Left cardiac atrium (tissue), 4 donors: ENCODE results near the gene ELMO3. TPM values are rescaled to one million over a fixed set of nuclear protein-coding genes. Genes with fewer than 3 reads are reported as not detected.

ENCODE experiments used
- ATAC-seq, 2 donors: fragments of 200-7000 bp; cut with Tn5 transposase; one replicate each; pipeline ENCODE4 v1.9.1; 2020; ENCODE audit warnings: mild to moderate bottlenecking in 2 of 2, moderate library complexity in 2 of 2
- DNase-seq: peaks from one replicate; pipeline ENCODE4 v3.0.0-alpha.2; 2020
- intact Hi-C, 2 donors: fragments of 100-400 bp; cut with DNase I; formaldehyde crosslinking; loops; one replicate each; pipeline versions ENCODE4 v1.14.1 to v1.15.1; 2022 to 2023
- long read RNA-seq: library from polyadenylated mRNA; unstranded; transcript quantifications from one replicate; pipeline ENCODE4 v2.0.0, GENCODE V29; 2021
- total RNA-seq, 2 donors: library from RNA; stranded (reverse); fragmentation: NEBNext Ultra II Directional; extraction: Animal tissue kit (Norgen Biotek cat#: 25700); gene quantifications; one replicate each; pipeline ENCODE4 v1.2.1, GENCODE V29; 2021
- donor health status: DM: no; HTN: yes; CAD: no.
- donor health status: DM: no; HTN: yes; CAD: no; lungs with severe emphysema.
- donor health status: DM: yes; HTN: yes; CAD: no.
- donor health status: Dilated cardiomyopathy.

Gene ELMO3, protein sequence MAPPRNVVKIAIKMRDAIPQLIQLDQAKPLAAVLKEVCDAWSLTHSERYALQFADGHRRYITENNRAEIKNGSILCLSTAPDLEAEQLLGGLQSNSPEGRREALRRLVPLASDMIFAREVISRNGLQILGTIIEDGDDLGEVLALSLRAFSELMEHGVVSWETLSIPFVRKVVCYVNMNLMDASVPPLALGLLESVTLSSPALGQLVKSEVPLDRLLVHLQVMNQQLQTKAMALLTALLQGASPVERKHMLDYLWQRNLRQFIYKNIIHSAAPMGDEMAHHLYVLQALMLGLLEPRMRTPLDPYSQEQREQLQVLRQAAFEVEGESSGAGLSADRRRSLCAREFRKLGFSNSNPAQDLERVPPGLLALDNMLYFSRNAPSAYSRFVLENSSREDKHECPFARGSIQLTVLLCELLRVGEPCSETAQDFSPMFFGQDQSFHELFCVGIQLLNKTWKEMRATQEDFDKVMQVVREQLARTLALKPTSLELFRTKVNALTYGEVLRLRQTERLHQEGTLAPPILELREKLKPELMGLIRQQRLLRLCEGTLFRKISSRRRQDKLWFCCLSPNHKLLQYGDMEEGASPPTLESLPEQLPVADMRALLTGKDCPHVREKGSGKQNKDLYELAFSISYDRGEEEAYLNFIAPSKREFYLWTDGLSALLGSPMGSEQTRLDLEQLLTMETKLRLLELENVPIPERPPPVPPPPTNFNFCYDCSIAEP
- total RNA-seq: 1 to 10 TPM; 1.0 to 1.6 TPM
- long read RNA-seq: 0 reads

DNA sequence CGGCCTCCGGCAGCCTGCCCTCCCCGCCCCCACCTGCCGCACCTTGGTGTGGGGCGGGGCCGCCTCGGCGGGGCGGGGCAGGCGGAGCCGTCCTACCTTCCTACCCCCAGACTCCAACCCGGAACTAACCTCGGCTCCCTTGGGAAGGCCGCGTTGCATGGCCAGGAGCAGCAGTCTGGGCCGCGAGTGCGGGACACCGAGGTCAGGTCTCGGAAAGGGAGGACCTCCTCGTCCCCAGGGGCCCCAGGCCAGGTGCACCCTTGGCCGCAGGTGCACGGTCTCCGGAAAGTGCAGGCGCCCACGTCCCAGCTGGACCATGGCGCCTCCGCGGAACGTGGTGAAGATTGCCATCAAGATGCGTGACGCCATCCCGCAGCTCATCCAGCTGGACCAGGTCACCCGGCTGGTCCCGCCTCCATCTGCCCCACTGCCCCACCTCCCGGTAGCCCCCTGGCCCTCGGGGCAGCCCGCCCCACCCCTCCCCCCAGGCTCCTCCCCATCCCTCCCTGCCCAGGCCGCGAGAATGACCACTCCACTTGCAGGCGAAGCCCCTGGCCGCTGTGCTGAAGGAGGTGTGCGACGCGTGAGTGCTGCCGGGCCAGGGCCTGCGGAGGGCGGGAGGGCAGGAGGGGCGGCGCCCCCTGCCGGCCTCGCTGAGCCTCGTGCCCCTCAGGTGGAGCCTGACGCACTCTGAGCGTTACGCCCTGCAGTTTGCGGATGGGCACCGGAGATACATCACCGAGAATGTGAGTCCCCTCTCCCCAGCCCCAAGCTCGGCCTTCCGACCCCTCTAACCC lies at the start of gene ELMO3:
ELMO3 (plus strand) TSS at position 121 of the 797 bp plus-strand sequence; CDS start at position 317, 196 bp downstream.
- DNase-seq (no peak), ATAC-seq (peak; percentile 28 to 47)
- intact Hi-C loops: no loop called here

- intact Hi-C loops: no loop called here
- ATAC-seq (no peak), DNase-seq (no peak)
Measured at GRCh38 chr16:67149276-67150046, 49.5 kb upstream of the ELMO3 start.

- intact Hi-C loops: no loop called here
- ATAC-seq: peak; percentile 67 to 80
- peak; percentile 75 for DNase-seq
Measured at GRCh38 chr16:67150047-67150832, 48.7 kb upstream of the ELMO3 start.

DNA sequence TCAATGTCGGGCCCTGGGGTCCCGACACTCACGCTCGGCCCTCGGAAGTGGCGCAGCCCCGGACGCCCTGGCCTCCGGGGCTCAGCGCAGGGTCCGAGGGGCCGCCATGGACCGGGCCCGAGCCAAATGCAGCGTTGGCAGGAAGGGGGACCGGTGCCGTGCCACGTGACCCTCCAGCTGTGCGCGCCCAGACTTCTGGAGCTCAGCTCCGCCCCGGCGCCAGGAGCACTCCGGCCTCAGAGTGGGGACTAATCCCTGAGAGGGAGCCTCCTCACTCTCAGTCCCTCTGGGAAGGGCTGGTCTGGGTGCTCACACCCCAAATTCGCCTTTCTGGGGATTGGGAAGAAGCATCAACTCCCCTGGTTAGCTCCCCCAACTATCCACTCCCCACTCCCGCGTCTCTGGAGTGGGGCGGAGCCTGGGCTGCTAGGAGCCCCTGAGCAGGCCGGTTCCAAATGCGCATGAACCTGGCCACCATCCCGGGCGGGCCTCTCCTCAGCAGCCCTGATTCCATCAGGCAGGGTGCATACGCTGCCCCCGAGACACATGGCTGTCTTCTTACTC lies 48.0 kb upstream of the ELMO3 start, which contains the start of gene B3GNT9:
B3GNT9 (minus strand) TSS at position 166 of the 564 bp plus-strand sequence. CDS start 513 bp downstream, outside the sequence.
- intact Hi-C loops: no loop called here
- DNase-seq (peak; percentile 86), ATAC-seq (peak; percentile 84 to 85)

- intact Hi-C loops: no loop called here
- ATAC-seq (no peak), DNase-seq (no peak)
Measured at GRCh38 chr16:67151431-67152097, 47.4 kb upstream of the ELMO3 start.

- no peak for DNase-seq
- ATAC-seq: no peak
Measured at GRCh38 chr16:67154578-67155294, 44.2 kb upstream of the ELMO3 start.

GRCh38 chr16:67155295-67156142 lies 43.4 kb upstream of the ELMO3 start:
- DNase-seq: peak; percentile 81
- intact Hi-C loops: loop anchor here (1.0 to 5.0 kb wide), 3 partner anchors 178 to 198 kb away; no protein-coding TSS in a partner anchor
- ATAC-seq: peak; percentile 46 to 50

More at GRCh38 chr16:67154578-67155294, 44.2 kb upstream of the ELMO3 start:
- intact Hi-C loops: loop anchor here (1.0 to 5.0 kb wide), 3 partner anchors 177 to 197 kb away; no protein-coding TSS in a partner anchor

- DNase-seq: no peak
- no peak for ATAC-seq
- intact Hi-C loops: loop anchor here (5.0 kb wide), 2 partner anchors 179 to 199 kb away; no protein-coding TSS in a partner anchor
Measured at GRCh38 chr16:67156143-67156844, 42.6 kb upstream of the ELMO3 start.

GRCh38 chr16:67157106-67157748 lies 41.7 kb upstream of the ELMO3 start:
- ATAC-seq: no peak
- no peak for DNase-seq
- intact Hi-C loops: loop anchor here (5.0 kb wide), 2 partner anchors 180 to 200 kb away; no protein-coding TSS in a partner anchor

GRCh38 chr16:67157892-67158635 lies 40.9 kb upstream of the ELMO3 start:
- DNase-seq (no peak), ATAC-seq (no peak)
- intact Hi-C loops: loop anchor here (5.0 kb wide), 2 partner anchors 181 to 201 kb away; no protein-coding TSS in a partner anchor

DNA sequence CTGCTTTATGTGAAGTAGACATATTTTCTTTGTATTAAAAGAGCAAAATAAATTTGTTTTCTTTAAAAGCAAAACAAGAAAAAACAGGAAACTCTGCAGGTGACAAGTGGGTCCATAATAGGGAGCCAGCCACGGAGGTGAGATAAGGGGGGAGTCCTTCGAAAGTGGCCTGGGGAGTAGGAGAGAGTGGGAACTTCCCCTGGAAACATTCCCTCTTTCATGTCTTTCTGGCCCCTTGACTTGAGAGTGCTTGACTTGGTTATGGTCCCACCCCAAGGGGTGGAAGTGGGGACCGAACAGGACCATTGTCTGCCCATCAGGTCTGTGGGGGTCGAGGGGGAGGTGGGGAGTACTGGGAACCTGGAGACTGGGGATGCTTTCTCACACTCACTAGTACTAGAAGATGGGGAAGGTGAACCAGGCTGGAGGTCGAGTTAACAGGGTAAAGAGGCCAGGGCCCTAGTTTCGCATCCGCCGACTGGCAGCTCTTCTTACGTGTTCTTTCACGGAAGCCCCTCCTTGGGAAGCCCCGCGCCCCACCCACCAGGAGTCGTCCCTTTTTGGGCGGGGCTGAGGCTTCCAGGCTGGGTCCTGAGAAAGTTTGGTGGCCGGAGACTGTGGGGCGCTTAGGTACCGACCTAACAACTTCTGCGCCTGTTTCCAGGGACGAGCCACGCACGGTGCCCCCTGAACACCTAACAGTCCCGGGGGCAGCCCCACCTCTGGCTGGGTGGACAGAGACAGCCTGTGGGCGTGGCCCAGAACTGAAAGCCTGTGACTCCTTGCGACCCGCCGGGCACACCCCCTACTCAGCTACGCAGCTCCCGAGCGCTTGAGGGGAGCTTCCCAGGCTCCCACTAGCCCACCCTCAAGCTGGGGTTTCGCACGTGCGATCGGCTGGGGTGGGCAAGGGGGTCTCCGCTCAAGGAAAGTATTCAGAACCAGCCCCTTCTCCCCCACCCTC lies 40.0 kb upstream of the ELMO3 start:
- peak in 1 of 2 donors; percentile 7 for ATAC-seq
- intact Hi-C loops: loop anchor here (5.0 kb wide), 2 partner anchors 182 to 202 kb away; no protein-coding TSS in a partner anchor

DNA sequence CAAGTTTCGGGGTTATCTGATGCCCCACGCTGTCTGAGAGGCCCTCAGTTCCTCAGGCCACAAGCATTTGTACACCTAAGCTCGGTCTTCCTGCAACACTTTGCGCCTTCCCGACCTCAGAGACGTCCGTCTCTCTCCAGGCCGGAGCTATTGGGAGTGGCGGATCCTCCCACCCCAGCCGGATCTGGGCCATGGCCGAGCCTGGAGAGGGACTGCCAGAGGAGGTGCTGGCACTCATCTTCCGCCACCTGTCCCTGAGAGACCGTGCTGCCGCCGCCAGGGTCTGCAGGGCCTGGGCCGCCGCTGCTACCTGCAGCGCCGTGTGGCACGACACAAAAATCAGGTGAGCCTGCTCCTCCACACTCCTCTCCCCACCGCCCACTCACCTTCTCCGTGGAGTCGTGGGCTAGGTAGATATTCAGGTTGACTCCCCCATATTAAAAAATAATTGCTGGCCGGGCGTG lies 37.3 kb upstream of the ELMO3 start:
- DNase-seq (peak; percentile 66), ATAC-seq (peak; percentile 15 to 22)
- intact Hi-C loops: no loop called here

More for the DNA sequence above, 40.0 kb upstream of the ELMO3 start:
- peak; percentile 74 for DNase-seq
